HG03108 (cell line): ENCODE measurements around the gene TRAF7.
"Not testable (repeated sequence)": the region's sequence is repeated elsewhere in the genome, so short reads cannot be mapped to it uniquely, and the experiment has no call there.

Experiments
- ATAC-seq: cut with Tn5 transposase; IDR thresholded peaks from one replicate; pipeline ENCODE4 v1.9.1; 2021; ENCODE audit warnings: moderate library complexity; ENCODE audit not compliant: unreplicated experiment

TRAF7 gene

DNA sequence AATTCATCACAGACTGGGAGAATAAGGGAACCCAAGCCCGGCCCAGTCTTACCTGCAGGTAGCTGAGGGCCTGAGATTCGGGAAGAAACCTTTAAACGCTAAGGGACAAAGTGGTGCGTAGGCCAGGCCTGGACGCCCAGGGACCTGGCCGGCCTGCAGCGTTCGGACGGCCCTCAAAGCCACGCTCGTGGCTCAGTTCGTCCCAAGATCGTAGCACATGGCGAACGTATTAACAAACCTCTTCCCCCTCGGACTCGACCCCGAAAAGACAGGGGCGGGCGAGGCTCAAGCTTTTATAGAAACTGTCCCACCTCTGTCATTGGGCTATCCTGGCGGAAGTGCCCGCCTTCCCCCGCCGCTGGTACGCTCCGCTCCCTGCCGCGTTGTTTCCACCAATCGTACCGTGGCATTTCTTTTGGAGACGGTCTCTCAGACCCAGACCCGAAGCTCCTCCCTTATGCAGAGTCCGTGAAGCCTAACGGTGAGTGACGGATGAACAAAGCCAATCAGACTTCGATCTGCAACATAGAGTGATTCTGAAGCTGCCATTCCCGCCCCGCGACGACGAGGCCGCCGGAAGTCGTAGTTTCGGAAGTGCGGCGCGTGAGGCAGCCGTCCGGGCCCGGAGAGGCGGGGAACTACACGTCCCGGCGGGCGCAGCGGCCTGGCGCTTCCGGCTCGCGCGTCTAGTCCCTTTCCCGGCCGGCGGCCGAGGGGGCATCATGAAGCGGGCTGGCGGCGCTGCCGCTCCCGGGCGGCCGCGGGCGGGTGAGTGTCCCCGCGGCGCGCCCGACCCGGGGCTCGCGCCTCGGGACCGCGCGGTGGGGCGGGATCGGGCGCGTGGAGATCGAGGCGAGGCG lies at the start of gene TRAF7:
Gene TRAF7 (plus strand): TSS at position 692 of the 860 bp plus-strand sequence. CDS start 8,139 bp downstream, outside the sequence.
- ATAC-seq = peak; percentile 87

DNA sequence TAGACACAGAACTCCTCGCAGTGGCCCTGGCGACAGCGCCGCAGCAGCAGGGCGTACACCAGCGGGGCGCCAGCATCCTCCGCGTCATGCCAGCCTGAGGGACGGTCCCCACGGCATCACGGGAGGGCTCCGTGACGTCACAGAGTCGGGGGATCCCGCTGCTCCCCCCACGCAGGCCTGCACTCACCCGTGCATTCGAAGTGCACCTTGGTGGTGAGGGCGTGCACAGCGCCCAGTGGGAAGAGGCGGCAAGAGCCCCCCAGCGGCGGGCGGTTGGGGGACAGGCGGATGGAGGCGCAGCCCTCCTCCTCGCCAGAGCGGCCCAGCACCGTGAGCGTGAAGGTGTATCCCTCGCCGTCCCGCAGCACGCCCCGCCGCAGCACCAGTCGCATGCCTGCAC lies 49.4 kb upstream of the TRAF7 start:
- not testable (repeated sequence) for ATAC-seq

DNA sequence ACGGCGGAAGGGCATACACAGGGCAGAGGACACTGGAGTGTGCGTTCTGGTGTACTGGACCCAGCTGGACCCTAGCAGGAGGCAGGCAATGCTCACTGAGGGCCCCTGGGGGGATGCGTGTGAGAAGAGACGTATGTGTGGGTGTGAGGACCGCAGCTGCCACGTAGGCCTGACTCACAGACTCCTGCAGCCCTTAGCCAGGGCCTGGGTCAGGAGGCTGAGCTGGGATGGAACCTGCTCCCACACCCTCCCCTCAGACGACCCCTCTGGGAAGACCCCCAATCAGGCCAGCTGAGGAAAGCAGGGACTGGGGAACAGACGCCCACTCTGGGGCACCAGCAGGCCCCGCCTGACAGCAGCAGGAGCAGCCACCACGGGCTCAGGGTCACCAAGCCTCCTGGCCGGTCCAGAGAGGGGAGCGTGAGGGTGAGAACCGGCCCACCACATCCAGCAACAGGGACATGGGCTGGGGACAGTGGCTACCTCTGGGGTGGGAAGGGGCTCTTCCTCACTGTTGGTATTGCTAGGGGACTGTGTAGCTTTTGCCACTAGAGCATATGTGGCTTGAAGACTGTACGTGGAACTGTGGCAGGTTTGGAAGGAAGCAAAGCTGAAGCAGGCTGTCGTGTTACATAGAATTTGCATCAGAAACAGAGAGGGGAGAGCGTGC lies 48.3 kb upstream of the TRAF7 start:
- ATAC-seq = not testable (repeated sequence)

DNA sequence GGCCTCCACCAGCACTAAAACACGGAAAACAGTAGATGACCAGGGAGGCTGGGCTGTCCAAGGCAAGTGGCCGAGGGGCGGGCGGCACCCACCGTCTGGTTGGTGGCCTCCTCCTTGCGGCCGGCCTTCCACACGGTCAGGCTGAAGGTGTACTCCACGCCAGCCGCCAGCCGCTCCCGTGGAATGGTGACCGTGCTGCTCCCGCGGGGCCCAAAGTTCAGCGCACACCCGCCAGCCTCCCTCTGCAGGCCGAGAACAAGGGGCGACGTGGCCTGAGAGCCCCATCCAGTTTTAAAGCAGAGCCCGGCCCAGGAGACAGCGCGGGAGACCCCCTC lies 47.8 kb upstream of the TRAF7 start:
- ATAC-seq = not testable (repeated sequence)

DNA sequence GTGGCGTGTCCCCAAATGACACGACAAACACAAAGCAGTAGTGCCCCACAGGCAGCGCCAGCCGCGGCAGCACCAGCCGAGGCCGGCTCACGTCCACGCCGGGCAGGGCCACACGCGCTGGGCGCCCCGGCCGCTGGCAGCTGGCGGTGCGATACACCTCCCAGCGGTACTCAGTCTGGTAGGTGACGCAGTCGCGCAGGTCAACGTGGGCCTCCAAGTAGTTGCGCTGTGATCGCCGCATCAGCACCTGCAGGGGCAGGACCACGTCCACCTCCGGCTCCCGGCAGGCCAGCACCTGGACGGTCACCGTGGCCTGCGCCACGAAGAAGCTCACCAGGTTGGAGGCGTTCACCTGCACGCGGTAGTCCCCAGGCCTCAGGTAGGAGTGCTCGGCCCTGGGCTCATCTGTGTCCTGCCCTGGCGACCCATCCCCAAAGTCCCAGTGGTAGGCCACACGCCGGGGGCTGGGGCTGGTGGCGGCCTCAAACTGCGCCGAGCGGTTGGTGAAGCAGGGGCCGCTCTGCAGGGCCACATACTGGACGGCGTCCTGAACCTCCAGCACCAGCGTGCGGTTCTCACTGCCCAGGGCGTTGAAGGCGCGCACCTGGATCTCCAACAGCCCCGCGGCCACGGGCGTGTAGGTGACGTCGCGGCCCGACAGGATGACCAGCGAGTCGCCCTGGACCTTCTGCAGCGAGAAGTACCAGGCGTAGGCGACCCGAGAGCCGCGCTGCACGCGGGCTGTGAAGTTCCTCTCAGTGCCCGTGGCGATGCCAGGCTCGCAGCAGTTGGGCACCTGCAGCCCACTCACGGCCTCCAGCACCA lies 46.9 kb upstream of the TRAF7 start:
- ATAC-seq = not testable (repeated sequence)

DNA sequence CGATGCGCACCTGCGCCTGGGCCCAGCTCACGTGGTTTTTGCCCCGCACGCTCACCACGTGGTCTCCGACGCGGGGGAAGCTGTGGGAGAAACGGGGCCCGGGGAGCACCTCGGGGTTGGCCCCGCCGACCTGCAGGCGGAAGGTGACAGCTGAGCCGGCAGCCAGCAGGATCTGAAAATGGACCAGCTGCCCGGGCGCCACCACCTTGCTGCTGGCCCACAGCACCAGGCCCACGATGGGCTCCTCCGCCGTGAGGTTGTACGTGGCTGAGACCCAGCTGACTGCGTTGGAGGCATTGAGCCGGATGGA lies 46.4 kb upstream of the TRAF7 start:
- ATAC-seq = not testable (repeated sequence)

DNA sequence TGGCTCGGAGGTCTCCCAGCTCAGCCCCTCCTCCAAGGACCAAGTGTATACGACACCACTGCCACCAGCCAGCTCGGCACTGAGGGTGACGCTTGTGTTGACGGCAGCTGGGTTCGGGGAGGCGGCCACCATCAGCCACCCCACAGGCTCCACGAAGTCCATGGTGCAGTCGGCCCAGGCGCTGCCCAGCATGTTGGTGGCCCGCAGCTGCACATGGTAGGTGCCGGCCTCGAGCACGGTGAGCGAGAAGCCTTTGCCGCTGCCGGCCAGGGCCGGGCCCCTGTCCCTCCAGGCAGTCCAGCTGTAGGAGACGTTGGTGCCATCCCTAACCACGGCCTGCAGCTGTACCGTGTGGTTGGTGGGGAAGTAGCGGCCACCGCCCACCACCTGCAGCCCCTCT lies 45.7 kb upstream of the TRAF7 start:
- not testable (repeated sequence) for ATAC-seq

DNA sequence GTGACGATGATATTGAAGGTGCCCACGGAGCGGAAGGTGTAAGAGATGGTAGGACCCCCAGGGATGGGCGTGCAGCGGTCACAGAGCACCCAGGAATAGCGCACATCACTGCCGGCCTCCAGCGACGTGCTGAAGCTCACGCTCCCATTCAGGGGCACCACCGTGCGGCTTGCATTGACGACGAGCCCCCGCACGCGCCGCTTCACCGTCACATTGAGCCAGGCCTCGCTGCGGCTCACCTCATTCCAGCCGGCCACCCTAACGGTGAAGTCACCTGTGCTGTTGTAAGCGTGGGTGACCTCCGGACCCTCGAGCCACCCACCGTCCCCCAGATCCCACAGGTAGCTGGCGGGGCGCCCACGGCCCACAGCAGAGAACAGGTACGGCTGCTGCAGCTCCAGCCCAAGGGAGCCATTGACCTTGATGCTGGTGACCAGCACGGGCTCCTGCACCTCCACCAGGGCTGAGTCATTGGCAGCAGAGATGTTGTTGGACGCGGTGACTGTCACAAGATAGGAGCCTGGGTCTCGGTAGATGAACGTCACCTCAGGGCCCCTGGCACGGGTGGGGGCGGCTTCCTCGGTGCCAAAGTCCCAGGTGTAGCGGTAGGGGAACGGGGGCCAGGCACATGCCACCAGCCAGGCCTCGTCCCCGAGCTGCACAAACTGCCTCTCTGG lies 45.1 kb upstream of the TRAF7 start:
- not testable (repeated sequence) for ATAC-seq

DNA sequence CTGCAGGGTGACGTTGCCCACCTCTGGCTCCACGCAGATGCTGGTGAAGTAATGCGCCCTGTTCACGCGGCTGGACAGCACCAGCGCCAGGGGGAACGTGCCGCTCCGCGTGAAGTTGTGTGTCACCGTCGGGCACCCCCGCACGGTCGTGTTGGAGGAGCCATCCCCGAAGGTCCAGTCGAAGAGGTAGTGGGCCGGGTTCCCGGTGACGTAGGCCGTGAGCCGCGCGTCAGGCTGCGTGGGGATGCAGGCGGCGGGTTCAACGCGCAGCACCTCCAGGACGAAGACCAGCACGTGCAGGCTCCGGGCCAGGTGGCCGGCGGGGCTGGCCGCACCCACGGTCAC lies 44.6 kb upstream of the TRAF7 start:
- not testable (repeated sequence) for ATAC-seq

DNA sequence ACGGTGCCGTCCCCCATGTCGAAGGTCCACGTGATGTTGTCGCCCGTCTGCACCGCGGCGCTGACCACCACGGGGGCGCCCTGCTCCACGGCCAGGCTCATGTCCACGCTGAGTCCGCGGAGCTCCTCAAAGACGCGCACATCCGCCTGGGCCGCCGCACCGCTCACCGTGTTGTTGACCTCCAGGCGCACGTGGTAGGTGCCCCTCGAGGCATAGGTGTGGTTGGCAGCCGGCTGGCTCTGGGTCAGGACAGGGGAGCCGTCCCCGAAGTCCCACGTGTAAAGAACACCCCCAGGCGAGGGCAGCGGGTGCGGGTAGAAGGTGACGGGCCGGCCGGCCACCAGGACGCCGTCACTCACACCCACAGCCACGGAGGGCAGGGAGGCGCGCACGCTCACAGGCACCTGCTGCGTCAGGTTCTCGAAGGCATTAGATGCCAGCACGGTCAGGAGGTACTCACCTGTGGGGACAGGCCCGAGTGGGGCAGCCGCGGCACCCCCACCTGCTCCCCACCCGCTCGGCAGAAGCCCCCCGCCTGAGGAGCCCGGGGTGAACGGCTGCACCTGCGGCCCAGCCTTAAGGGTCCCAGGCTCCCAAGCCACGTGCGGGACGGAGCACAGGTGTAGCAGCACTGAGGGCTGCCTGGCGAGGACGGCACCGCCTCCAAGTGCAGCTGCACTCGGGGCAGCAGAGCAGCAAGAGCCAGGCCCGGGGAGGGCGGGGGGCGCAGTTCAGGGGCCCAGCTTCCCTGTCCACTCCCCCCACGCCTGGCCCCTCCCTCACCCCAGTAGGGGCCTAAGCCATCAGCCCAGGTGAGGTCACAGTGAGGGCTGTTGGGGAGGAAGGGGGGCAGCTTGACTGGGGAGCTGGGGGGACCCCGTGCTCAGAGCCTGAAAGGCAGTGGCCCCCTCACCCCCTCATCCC lies 43.9 kb upstream of the TRAF7 start:
- ATAC-seq = not testable (repeated sequence)

DNA sequence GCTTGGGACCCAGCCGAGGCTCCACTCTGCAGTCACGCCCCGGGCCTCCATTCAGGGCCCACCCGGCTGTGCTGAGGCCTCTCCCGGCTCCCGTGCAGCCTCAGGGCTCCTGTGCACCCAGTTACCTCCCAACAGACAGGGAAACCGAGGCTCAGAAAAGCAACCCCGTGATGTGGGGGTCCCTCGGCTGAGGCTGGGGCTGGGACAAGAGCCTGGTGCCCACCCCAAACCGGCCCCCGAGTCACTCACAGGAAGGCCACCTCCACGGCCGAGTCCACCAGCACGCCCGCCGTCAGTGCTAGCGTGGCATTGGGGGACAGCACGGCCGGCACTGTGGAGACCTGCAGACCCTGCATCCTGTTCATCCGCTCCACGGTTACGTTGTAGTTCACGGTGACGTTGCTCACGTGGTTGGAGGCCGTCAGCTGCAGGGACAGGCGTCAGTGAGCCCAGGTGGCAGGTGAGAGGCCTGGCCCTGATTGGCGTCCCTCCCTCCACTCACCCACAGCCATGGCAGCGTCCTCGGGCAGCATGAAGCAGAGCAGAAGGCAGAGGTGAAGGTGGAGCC lies 43.0 kb upstream of the TRAF7 start:
- ATAC-seq = not testable (repeated sequence)

DNA sequence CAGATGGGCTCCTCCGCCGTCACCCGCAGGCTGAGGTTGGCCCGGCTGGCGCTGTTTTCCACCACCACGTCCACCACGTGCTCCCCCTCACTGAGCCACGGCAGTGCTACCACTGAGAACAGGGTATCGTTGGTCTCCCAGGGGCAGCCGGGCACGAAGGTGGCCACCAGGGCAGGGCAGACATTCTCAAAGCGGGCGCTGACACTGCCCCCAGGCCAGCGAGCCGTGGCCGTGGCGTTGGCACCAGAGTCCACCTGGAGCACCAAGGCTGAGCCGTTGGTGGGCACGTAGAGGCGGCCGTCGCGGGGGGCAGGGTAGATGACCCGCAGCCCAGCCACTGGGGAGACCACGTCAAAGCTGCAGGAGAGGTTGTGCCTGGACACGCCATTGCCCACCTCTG lies 41.4 kb upstream of the TRAF7 start:
- not testable (repeated sequence) for ATAC-seq

DNA sequence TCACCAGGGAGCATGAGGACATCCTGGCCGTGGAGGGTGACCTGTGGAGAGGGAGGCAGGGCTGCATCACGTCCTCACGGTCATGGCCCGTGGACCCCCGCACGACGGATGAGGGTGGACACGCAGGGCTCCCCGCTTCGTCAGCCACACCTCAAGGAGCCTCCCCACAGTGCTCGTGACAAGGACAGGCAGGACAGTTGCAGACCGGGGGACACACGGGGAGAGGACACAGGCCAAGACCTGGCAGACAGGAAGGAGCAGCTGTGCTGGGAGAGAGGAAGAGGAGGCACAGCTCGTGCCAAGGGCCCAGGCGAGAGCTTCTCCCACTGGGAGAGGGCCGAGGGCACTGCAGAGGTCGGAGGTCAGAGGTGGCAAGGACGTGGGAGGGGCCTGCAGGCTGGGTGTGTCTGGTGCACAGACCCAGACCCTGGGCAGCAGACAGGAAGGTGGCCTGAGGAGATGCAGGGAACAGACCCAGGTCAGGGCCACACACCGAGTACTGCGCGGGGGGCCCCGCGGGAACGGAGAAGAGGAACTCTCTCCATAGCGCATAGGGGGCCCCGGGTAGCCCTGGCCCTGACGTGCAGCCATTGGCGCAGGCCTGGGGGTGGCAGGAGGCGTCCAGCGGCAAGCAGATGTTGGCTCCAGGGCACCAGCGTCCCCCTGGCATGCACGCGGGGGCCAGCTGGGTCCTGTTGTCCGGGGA lies 40.5 kb upstream of the TRAF7 start:
- not testable (repeated sequence) for ATAC-seq

DNA sequence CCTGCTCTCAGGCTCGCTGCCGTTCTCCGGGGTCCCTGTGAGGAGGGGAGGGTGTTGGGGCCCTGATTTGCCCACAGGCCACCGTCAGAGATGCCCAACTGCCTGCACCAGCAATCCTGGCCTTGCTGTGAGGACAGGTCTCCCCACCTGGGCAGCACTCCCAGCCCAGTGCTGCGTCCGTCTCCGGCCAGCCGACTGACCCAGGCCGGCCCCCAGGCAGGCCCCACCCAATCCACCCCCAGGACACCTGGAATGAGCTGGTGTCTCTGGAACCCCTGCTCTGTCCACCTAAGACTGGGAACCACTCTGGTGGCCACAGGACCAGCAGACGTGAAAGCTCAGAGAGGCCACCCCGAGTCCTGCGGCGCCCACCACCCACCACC lies 40.0 kb upstream of the TRAF7 start:
- no peak for ATAC-seq

DNA sequence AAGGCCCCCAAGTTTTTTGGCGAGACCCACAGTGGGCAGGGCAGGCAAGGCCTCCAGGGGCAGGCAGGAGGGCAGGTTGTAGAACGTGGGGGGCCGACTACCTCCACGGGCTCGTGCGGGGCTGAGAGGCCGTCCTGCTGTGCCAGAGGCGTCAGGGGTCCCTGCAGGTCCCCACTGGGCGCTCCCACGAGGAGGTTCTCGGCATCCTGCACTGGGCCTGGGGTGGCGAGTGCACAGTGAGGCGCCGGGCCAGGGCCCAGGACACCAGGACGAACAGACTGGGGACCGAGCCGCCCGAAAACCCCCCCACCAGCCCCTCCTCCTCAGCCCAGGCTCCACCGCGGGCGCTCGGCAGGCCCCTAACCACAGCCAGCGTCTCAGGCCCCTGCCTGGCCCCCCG lies 39.2 kb upstream of the TRAF7 start:
- ATAC-seq = not testable (repeated sequence)

DNA sequence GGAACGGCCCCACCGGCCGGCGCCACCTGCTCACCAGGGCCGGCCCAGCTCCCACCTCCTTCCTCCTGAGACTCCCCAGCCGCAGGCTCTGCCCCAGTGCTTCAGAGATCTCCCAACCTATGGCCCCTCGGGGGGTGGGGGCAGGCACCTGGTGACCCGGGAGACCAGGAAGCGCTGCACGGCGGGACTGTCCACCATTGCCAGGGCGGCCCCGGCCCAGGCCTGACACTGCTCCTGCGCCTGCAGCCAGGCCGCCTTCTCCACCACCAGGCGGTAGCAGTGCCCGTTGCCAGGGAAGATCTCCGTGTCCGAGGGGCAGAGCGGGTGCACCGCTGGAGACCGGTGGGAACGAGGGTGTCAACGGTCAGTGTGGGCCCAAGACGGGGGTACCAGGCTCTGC lies 38.2 kb upstream of the TRAF7 start:
- not testable (repeated sequence) for ATAC-seq

DNA sequence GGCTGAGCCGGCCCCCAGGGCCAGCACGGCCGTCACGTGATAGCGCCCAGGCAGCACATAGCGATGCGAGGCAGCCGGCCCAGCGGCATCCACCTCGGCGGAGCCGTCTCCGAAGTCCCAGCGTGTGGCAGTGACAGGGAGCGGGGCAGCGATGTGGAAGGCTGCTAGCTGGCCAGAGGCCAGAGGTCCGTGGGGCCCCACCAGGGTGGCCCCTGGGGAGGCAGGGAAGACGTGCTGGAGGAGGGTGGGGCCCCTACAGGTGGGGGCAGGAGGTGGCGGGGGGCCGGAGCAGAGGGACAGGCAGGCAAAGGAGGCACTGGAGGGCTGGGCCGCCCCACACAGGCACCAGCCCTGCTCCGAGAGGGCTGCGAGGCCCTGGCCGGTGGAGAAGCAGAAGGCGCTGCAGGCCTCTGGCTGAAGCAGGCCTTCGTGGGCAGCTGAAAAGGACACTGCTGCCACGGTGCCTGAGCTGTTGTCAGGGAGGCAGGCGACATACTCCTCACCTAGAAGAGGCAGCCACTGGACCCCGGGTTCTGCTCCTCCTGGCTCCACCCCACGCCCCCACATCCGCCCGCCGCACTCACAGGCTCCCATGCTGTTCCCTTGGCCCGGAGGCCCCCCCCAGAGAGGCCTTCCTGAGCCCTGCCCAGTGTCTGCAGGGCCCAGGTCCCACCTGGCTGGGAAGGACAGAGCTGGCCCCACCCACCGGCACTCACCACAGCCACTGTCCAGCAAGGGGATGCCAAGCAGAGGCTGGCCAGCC lies 37.4 kb upstream of the TRAF7 start:
- not testable (repeated sequence) for ATAC-seq

DNA sequence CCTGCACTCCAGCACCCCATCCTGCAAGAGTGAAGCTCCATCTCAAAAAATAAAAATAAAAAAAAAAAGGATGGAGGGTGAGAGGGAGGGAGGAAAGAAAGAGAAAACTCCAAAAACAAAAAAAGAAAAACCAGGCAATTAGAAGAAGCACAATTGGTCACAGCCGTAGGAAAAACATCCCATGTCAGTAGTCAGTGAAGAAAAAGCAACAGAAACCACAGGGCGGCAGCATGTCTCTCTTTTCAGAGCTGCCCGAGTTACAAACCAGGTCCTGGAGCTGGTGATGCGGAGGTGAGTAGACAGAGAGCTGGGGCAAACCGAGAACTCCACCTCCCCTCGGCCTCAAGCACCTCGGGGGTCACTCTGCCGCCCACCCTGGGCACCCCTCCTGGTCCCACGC lies 34.3 kb upstream of the TRAF7 start:
- not testable (repeated sequence) for ATAC-seq
